NCI-H2107 treated with DMSO at 0.1 percent for 48 hours (cell line): ENCODE data around the gene WNT7A.

Experiments used
- DNase-seq: peaks from one replicate; lab custom pipeline; 2025; ENCODE audit not compliant: unreplicated experiment; lab: John Stamatoyannopoulos, UW

The WNT7A gene

DNA sequence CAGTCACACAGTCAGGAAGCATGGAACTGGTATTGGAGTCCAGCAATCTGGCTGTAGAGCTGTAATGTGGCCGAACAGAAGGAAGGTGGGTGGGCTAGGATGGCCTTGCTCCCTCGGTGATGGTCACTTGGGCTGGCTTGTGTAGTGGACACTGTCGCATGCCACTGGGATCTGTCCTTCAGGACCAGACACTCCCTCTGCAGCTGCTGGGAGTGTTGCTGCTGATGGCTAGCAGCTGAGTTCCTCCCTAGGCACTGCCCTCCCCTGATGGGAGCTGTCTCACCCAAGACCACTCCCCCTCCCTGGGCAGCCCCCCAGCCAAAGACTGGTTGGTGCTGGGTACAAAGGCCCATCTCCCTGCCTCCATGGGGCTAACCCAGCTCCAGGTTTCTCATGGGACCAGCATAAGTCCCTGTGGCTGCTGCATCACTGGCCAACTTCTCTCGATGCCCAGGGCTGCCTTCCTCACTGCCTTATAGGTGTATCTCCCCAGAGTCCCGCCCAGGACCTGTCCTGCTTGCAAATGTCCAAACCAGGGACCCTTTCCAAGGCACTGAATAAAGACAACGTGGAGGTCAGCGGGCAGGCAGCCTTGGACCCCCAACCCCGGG lies 48.4 kb downstream of the WNT7A start:
- DNase-seq: no peak

DNA sequence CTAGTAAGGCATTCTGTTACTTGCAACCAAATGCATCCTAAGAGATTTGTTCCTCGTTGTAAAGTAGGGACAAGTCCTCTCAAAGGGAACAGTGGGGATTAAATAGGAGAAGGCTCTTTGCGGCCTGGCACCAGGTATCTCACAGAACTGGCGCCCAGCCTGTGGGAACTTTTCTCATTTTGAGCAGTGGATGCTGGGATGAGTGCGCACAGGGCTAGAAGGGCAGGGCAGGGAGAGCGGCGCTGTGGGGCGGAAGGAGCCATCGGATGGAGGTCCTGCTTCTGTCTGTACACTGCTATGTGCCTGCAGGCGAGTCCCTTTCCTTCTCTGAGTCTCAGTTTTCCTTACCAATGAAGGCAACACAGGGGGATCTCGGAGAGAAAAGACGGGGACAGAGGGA lies 50.6 kb downstream of the WNT7A start:
- no peak for DNase-seq

GRCh38 chr3:13828501-13829265 lies 51.2 kb downstream of the WNT7A start:
- no peak for DNase-seq

DNA sequence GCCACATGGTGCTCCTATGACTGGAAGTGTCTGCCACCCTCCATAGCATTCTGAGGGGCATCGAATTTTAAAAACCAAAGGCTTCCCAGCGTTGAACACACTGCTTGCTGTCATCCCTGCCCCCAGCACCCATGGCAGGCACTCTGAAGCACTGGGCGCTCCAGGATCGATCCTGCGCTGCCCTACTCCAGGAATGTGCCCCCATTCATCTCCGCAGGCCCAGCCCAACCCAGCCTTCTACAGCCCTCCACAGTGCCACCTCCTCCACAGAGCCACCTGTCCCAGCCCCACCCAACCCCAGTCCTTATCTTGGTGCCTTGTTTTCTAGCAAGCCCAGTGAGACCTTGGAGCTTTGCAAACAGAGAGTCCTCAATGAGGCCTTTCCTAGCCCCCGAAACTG lies 52.2 kb downstream of the WNT7A start:
- DNase-seq: no peak

DNA sequence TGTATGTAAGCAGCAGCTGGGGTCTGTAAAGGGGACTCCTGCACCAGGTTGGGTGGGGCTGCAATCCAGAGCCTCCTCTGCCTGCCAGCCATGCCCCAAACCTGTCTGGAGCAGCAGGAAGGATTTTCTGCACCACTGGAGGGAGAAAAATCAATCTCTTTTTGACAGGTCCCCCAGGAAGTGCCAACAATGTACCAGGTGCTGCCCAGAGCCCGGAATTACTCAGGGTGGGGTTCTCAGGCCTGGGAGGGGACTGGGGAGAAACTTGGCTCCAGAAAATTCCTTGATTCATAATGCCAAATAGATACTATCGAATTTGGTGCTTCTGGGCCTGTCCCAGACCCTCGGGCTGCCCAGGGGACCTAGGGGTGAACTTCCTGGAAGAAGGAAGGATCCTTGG lies 52.6 kb downstream of the WNT7A start:
- no peak for DNase-seq

DNA sequence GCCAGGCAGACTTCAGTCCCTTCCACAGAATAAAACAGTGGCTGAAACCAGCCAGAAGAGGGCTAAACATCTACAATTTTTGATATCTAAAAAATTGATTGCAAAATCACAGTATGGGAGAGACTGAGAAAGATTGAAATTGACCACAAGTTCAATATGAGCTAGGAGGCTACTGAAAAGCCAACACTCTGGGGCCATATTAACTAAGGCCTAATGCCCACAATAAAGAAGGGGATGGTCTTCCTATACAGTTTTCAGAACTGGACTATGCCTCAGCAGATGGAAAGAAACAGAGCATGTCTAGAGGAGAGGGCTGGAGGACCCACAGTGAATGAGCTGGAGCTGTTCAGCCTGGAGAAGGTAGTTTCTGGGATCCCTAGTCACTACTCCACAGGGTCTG lies 53.2 kb downstream of the WNT7A start:
- no peak for DNase-seq

DNA sequence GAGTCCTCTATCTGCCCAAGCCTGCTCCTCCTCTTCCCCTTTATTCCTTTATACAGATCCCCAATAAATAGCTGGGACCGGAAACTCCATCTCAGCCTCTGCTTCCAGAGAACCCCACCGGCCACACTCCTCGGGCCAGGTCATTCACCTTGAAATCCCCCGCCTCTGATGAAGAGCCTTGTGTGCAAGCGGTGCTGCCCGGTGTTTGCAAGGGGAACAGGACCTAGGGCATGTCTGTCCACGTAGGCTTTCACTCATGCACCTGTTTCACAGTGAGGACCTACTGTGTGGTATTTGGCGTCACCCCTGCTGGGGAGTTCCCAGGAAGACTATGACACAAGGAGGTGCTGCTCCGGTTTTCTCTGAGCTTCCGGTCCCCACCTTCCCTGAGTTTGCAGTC lies 54.0 kb downstream of the WNT7A start:
- DNase-seq: no peak

- no peak for DNase-seq
Observed at GRCh38 chr3:13825311-13825579, 54.6 kb downstream of the WNT7A start.

GRCh38 chr3:13824521-13825310 lies 55.2 kb downstream of the WNT7A start:
- no peak for DNase-seq

- no peak for DNase-seq
Observed at GRCh38 chr3:13823692-13824091, 56.2 kb downstream of the WNT7A start.

- DNase-seq: no peak
Observed at GRCh38 chr3:13822871-13823585, 56.8 kb downstream of the WNT7A start.

DNA sequence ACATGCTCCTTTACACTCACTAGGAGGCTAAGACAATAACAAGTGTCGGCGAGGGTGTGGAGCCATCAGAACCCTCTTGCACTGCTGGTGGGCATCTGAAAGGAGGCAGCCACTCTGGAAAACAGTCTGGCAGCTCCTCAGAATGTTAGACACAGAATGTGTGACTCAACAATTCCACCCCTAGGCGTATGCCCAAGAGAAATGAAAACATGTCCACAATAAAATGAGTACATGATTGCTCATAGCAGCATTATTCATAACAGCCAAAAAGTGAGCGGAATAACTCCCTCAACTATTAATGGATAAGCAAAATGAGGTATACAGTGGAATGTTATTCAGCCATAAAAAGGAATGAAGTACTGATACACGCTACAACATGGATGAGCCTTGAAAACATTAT lies 57.8 kb downstream of the WNT7A start:
- no peak for DNase-seq

- DNase-seq: no peak
Observed at GRCh38 chr3:13821126-13821525, 58.7 kb downstream of the WNT7A start.

DNA sequence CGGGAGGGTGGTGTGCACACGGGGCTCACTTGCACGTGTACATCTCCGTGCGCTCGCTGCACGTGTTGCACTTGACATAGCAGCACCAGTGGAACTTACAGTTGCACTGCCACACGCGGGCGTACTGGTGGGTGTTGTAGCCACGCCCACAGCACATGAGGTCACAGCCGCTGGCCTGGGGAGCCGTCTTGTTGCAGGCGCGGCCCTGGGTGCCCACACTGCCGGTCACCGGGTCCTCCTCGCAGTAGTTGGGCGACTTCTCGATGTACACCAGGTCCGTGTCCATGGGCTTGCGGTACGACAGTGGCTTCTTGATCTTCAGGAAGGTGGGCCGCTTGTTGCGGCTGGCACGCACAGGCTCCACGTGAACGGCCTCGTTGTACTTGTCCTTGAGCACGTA lies 61.0 kb downstream of the WNT7A start:
- DNase-seq: no peak

DNA sequence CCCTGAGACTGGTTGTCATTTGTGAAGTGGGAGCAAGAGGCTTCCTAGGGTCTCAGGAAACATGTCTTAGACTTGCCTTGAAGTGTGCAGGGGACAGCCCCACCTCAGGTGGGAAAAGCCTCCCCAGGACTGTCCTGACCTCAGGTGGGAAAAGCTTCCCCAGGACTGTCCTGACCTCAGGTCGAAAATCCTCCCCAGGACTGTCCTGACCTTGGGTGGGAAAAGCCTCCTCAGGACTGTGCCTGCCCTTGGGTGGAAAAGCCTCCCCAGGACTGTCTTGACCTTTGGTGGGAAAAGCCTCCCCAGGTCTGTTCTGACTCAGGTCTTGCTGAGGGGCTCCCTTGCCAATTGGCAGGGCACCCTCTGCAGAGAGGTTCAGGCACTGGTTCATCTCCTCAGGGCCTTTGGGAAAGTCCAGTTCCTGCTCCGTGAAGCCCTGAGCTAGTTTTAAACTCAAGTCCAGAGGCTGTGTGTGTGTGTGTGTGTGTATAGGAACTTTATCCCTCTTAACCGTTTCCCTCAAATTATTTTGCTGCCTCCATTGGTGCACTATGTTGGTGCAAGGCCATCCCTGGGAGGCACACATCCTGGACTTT lies 64.7 kb downstream of the WNT7A start:
- DNase-seq: no peak

GRCh38 chr3:13812034-13812471 lies 67.8 kb downstream of the WNT7A start:
- DNase-seq: no peak

DNA sequence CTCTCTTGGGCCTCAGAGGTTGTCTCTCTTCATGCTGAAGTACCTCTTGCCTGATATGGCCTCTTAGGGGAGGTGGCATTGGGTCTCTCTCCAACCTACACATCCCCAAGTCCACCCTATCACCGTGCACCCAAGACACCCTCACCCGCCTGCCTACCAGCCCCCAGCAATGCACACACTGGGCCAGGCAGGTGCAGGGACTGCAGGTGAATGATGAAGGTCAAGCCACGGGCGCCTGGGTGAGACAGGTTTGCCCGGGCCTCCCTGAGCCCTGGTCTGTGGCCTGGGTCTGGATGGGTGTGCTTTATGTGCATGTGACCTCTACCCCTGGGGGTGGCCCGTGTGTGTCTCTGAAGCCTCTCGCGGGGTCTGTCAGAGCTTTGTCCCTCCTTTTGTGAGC lies 68.3 kb downstream of the WNT7A start:
- DNase-seq: no peak

- DNase-seq: no peak
Observed at GRCh38 chr3:13808550-13808949, 71.3 kb downstream of the WNT7A start.

DNA sequence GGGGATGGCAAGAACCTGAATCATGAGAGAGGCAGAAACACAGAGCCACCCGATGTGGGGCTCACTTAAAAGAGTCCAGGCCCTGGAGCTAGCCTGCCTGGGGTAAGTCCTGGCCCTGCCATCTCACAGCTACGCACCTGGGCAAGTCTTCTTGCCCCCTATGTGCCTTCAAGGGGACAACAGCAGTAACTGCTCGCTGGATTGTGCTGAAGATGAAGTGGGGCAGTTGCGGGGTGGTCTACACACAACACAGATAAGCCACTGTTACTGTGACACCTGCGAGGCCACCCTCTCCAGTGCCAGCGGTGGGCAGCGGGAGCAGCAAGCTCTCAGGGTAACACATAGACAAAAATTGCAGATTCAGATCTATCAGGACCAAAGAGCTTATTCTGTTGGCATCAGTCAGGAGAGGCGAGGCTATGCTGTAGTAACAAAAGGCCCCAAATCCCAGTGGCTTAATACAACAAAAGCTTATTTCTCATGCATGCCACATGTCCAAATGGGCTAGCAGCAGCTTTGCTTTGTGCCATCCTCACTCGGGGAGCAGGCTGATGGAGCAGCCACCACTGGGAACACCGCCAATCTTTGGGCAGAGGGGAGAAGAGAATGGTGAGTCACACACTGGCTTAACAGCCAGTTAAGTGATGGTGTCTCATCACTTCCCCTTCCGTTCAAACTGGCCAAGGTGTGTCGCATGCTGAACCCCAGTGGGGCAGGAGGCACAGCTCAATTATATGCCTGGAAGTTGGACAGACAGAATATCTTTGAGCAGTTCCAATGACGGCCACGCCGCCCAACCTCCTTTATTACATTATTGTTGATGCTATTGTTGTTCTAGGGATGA lies 78.3 kb downstream of the WNT7A start:
- no peak for DNase-seq

GRCh38 chr3:13800064-13800463 lies 79.8 kb downstream of the WNT7A start:
- no peak for DNase-seq
